Frontal cortex (tissue), 4 donors: Measurements from ENCODE around the gene COL28A1. TPM values are rescaled to one million over a fixed set of nuclear protein-coding genes. Genes with fewer than 3 reads are reported as not detected.

Experiments used
- DNase-seq, 2 donors: peaks; one replicate each; pipeline ENCODE4 v3.0.0; 2012; ENCODE audit warnings: low spot score in 2 of 2
- FAIRE-seq: peaks from 2 replicates; lab custom pipeline; 2012; peaks lifted over from hg19 to GRCh38; lab: Jason Lieb, UNC
- total RNA-seq: library from RNA; depleted of rRNA; stranded (reverse); fragments of >200 nt; gene quantifications from one replicate; pipeline ENCODE4 v1.2.3, GENCODE V29; 2014
- donor health status: control.
- donor health status: control.
- donor health status: control.

COL28A1 gene
- 0.82 TPM for total RNA-seq

DNA sequence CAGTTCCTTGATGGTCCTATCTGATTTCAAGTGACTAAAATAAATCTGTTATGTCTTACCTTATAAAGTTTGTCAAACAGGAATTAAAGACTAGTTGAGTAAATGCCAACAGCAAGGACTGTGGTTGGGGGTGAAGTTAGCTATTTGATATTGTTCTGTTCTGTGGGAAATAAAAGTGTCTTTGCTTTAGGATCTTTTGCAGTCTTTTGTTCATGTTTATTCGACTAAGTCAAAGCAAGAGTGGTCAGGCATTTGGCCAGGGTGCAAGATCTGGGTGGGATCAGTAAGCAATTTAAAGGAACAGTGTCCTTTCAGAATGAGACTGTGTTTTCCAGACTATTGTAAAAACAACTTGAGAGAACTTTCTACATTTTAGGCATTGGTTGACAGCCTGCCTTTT lies at the start of gene COL28A1:
COL28A1 (minus strand) TSS at position 183 of the 400 bp plus-strand sequence. CDS start 2,998 bp downstream, outside the sequence.
- DNase-seq (no peak), FAIRE-seq (no peak)

DNA sequence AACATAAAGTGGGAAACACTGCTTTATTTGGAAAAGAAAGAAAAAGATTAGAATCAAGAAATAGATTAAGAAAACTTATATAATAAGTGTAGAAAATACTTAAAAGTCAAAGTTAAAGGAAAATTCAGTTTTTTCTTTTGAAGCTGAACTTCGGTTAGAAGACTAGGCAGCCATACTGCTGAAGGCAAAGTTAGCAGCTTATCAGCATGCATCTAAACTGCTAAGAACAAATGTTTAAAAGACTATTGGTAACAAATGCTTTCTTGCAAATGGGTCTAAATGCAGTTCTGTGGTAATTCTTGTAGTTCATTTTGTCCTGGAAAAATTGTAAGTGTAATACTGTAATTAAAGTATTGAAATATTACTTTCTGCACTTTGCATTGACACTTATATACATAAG lies 49.0 kb upstream of the COL28A1 start:
- peak; percentile 17 for FAIRE-seq

DNA sequence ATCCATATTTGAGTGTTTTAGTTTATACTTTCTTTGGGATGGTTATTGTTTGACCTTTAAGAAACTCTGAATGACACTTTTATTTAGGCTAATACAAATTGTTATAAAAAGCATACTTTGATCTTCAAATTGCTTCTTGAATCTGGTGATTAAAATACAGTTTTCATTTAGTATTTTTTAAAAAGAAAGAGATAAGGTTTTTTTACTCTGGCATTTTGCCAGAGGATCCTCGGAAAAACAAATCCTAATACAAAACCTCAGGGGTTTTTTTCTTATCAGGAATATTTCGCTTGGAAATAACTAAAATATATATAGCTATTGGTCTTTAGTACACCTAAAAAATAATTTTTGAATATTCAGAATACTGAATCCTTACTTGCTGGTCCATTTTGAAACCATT lies 48.1 kb upstream of the COL28A1 start:
- no peak for FAIRE-seq
- DNase-seq = no peak

More for the DNA sequence above, 49.0 kb upstream of the COL28A1 start:
- DNase-seq = no peak

DNA sequence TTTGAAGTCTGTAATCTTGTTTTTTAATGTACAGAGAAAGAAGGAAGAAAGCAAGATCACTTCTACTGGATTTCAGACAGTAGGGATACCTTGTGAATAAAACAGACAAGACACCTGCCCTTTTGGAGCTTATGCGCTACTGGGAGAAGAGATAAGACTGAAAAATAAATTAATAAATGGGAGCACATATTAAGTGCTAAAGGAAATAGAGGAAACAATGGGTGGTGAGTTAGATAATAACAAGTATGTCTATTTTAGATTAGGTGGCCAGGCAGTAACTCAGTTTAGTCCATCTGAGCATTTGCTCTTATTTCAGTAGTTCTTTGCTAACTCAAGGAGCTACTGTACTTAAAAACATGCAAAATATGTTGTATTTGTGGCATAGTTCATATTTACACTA lies 46.9 kb upstream of the COL28A1 start:
- FAIRE-seq (no peak), DNase-seq (no peak)

DNA sequence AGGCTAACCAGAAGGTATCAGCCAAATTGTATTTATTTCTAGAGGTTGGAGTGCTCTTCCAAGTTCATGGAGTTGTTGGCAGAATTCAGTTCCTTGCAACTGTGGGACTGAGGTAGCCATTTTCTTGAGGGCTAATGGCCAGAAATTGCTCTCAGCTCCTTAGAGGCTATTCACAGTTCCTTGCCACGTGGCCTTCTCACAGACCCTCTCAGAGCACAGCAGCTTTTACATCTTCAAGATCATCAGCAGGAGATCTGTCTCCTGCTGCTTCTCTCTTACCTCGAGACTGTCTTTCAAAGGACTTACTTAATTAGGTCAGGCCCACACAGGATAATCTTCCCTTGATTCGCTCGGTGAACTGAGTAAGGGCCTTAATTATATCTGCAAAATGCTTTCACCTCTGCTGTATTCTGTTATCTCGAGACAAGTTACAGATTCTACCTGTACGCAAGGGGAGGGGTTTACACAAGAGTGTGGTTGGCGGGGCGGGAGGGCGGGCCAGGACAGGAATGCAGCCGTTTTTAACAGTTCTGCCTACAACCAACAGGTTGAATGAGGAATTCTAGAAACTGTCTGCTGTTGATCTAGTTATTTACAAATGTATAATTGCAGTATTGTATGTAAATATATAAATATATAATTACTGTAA lies 46.0 kb upstream of the COL28A1 start:
- FAIRE-seq = no peak
- DNase-seq = no peak

DNA sequence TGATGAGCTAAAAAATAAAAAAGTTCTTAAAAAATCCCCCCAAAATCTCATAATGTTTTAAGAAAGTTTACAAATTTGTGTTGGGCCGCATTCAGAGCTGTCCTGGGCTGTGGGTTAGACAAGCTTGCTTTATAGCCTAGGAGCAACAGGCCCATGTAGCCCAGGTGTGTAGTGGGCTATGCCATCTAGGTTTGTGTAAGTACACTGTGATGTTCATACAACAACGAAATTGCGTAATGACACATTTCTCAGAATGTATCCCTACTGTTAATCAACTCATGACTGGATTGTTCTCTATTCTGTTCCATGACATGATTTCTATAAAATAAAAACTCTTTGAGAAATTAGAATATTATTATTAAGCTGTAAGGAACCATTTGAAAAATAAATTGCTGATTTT lies 44.0 kb upstream of the COL28A1 start:
- FAIRE-seq (no peak), DNase-seq (no peak)

DNA sequence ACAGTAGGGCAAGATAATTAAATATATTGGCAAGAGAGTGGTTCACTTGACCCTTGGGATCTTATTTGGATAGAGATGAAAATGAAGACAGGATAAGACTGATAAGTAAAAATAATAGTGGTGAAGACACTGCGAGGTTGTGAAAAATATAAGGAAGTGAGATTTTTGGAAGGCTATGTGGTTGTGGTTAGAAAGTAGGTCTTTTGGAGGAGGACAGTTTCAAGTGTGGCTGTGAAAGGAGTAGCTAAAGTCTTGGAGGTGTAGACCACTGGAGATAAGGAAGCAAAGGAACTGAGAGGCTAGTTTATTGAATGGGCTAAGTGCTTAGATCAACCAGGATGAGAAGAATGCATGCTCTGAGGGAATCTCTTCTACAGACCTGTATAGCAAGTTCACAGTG lies 42.2 kb upstream of the COL28A1 start:
- FAIRE-seq (no peak), DNase-seq (no peak)

DNA sequence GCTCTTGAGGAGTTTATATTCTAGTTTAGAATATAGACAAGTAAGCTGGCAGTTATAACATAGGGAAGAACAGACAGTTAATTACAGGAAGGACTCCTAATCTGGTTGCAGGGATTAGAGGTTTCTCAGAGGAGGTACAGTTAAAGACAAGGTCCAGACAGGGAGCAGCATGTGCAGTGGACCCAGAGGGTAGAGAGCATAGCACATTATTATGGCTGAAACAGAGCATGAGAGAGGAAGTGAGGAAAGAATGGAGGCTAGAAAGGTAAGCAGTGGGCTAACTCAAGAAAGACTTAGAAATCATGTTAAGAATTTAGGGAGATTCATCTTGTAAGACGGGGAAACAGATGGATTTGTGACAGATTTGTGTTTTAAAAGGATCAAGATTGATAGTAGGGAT lies 40.7 kb upstream of the COL28A1 start:
- FAIRE-seq (no peak), DNase-seq (no peak)

DNA sequence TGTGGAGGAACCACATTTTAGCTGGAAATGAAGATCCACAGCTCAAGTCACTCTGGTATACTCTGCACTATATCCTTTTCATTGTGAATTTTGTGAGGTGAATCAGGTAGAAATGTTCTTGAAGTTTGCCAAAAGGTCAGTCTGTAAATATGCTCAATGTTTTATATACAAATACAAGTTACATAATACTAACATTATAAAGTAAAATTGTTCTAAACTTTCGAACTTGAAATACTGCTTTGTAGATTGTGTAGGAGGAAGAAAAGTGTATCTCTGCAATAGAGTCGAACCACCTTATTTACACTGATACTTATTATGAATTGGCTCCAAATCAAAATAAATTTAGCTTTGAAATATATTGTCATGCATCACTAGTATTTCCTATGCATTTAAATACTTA lies 38.0 kb upstream of the COL28A1 start:
- FAIRE-seq (no peak), DNase-seq (no peak)

DNA sequence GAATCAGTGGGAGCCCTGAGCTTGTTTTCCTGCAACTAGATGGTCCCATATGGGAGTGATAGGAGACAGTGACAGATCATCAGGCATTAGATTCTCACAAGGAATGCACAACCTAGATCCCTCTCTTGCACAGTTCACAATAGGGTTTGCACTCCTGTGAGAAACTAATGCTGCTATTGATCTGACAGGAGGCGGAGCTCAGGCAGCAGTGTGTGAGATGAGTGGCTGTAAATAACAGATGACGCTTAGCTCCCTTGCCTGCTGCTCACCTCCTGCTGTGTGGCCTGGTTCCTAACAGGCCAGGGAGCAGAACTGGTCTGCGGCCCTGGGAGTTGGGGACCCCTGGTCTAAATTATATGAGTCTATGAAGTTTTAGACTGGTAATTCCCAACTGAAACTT lies 34.9 kb upstream of the COL28A1 start:
- DNase-seq (no peak), FAIRE-seq (no peak)

DNA sequence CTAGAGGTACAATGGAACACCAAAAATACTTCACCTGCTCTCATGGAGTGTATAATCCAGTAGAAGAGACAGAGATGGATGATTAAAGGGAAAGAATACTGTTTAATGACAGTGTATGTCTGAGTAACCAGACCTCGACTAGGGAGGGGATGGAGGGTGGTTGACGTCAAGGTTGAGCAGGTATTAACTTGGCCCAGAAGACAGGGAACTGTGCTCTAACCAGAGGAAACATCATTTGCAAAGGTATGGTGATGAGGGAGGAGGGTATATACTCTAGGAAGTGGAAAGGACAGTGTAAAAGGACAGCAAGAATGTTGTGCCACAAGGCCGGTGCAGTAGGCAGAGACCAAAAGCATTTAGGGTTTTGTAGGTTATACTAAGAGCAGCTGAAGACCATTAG lies 33.9 kb upstream of the COL28A1 start:
- FAIRE-seq (no peak), DNase-seq (no peak)

DNA sequence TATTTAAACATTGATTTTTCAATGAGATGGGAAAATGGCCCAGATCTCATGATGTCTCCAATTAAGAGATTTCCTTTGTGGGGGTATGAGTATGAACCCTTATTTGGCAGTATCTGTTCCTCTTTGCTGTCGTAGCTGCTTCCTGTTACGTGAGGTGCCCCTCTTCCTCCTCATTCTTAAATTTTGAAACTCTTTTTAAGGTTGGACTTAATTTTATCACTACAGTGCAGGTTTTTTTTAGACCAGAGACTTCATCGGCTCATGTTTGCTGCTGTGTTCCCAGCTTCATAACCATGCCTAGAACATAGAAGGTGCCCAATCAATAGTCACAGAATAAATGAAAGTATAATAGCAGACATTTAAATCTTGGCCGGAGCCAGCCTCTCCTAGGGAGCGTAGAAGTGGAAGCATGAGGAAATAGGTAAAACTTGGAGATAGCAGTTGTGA lies 33.4 kb upstream of the COL28A1 start:
- DNase-seq (no peak), FAIRE-seq (no peak)

DNA sequence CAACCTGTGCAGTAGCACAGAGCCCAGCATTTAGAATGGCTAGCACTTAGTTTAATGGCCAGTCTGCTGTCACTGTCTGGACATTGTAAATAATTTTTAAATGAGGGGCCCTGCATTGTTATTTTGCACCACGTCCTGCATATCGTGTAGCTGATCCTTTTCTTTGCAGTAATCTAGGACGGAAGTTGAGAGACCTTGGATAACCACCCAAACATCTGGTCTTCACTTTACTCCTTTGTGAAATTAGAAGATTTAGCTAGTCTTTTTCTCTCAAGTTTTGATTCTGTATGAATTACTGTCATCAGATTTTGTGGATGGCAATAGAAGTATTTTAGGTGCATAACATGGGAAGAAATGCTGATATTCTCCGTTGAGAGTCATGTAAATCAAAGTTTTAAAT lies 32.9 kb upstream of the COL28A1 start:
- FAIRE-seq = no peak
- no peak for DNase-seq

DNA sequence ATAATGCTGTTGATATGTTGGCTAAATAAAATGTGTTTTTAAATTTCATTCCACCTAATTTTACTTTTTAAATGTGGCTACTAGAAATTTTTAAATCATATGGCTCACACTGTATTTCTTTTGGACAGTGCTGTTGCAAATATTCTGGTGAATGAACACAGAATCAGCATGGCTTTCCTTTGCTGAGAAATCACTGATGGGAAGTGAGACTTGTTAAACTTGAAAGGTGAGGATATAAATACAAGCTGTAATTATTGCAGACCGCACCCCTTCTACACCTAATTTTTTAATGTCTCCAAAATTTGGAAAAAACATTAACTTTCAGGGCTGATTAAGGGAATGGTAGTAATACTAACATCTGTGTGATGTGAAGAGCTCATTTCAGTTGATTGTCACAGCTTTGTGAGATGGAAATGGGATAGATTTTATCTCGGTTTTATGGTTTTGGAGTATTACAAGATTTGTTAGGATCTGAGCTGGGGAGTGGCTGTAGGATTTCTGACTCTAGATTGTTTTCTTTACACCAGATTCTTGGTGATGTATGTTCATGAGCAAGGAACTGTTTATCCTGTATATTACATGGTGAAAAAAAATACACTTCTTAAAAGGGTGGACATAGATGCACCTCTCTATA lies 32.3 kb upstream of the COL28A1 start:
- no peak for FAIRE-seq
- DNase-seq = no peak

DNA sequence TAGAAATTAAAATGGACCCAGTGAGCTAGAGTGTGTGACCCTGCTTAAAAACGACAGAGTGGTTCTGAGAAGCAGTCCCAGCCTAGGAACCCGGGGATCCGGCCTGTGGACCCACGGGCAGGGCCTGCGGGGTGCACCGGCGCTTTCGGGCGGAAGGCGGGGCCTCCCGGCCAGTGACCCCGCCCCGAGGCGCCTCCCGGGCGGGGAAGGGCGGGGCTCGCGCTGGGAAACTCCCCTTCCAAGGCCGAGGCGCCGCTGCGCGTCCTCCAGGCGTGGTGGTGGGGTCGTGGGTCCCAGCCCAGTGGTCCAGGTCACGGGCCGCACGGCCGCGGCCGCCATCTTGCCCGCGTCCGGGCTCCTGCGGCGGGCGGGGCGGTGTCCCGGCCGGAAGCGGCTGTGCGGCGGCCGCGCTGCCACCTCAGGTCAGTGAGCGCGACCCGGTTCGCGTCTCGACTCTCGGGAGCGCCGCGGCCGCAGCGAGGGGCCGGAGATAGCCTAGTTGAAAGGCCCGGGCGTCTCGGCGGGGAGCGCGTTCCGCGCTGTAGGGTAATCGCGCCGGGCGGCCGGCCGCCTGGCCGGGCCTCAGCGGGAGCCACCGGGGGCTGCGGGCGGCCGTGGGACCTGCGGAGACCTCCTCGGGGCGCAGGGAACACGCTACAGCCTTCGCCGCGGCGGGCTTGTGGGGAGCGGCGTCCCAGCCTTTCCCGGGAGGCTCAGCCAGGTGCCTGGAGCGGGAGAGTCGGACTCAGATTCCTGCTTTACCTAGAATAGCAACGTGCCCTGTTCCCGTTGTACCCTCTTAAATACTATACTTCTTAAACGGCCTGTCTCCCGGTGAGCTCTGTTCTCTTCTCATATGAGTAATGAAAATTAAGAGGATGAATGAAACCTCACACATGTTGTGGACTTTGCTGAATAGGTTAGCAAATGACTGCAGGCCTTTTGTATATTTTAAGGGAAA lies 31.3 kb upstream of the COL28A1 start, which contains the start of gene MIOS:
MIOS (plus strand) TSS at position 234 of the 961 bp plus-strand sequence. CDS start 5,592 bp downstream, outside the sequence.
- FAIRE-seq (no peak), DNase-seq (peak; percentile 90)

DNA sequence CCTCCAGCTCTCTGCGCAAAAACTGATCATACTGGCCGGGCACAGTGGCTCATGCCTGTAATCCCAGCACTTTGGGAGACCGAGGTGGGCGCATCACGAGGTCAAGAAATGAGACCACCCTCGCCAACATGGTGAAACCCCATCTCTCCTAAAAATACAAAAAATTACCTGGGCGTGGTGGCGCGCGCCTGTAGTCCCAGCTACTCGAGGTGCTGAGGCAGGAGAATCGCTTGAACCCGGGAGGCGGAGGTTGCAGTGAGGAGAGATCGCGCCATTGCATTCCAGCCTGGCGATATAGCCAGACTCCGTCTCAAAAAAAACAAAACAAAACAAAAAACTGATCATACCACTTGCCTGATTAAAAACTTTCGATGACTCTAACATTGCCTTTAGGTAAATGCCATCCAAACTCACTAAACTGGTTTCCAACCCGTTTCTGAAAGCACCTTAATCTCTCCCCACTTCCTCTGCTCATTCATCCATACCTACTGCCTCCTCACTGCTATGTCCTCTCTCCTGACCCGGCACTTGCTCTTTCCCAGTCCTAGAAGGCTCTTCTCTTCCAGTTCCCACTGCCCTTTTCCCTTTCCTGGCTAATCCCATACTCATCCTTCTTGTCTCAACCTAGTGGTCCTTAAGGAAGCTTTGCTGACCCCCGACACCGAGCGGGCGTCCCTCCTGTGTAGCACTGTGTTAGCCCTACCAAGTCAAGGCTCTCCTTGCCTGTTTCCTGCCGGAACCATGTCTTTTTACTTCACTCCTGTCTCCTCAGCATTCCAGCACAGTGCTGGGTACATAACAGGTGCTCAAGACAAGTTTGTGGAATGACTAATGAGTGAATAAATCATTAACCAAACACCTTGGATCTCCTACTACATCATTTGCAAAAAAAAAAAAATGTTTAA lies 30.3 kb upstream of the COL28A1 start:
- DNase-seq = peak in 1 of 2 donors; percentile 30
- no peak for FAIRE-seq

DNA sequence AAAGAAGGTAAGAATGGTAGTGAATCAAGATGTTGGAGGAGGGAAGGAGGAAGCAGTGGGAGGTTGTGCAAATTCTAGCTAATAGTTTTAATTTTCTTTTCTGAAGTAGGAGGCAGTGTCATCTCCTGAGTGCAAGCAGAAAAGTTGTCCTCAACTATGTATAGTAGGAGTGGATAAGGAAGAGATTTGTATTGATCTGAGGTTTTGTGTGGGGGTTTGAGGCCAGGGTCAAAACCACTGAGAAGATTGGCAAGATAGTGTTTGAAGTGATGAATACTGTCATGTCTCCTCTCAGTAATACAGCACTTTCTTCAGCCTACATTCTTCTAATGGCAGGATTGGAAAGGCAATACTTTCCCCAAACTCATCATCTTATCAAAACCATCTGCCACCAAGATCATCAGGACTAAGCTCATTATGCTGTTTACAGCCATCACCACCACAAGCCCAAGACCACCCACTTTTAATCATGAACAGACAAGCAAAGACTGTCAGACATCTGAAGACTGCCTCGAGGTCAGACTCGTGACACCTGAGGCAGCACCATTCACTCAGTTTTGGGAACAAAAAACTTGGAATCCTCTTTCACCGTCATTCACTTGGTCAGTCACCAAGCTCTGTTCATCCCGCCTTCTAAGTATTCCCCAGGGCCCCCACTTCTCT lies 29.5 kb upstream of the COL28A1 start:
- no peak for FAIRE-seq
- no peak for DNase-seq

DNA sequence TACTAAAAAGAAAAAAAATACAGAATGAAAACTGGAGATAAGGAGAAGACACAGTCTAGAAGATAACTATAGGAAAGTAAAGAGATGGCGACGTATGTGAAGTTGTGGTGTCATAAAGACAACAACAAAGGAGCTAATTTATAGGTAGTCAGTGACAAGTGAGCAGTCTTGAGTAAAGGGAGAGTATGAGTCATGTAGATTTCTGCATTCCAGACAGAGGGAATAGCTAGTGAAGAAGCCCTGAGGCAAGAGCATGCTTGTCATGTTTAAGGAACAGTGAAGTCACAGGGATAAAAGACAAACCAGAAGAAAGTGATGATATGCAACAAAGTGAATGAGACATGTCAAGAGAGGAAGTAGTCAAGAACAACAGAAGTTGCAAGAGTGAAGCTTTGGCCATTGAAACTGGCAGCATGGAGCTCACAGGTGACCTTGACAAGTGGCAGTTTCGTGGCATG lies 28.7 kb upstream of the COL28A1 start:
- DNase-seq = no peak
- FAIRE-seq = no peak

DNA sequence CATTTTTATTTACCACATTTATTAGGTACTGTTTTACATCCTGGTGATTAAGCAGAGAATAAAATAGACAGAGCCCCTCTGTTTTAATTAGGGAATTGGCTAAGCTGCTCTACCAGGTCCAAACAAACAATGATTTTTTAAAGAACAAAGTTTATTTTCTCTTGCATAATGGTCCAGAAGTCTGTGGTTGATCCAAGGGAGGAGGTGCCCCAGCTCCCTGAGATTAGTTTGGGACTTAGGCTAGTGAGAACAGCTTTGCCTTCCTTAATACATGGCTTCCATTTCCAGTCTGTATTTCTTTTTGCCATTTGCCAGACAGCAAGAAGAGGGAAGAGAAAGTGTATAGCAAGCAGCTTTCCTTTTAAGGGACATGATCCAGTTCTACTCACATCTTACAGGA lies 28.1 kb upstream of the COL28A1 start:
- DNase-seq = no peak
- no peak for FAIRE-seq
